ENCODE results near the gene THSD4. TPM values are rescaled to one million over a fixed set of nuclear protein-coding genes. Genes with fewer than 3 reads are reported as not detected.
A peak's percentile ranks its signal among the peaks of the same experiment; 100 is the strongest.

Gene THSD4
- total RNA-seq, 2 donors from 2014 or later, result 71.2 to 150 TPM

DNA sequence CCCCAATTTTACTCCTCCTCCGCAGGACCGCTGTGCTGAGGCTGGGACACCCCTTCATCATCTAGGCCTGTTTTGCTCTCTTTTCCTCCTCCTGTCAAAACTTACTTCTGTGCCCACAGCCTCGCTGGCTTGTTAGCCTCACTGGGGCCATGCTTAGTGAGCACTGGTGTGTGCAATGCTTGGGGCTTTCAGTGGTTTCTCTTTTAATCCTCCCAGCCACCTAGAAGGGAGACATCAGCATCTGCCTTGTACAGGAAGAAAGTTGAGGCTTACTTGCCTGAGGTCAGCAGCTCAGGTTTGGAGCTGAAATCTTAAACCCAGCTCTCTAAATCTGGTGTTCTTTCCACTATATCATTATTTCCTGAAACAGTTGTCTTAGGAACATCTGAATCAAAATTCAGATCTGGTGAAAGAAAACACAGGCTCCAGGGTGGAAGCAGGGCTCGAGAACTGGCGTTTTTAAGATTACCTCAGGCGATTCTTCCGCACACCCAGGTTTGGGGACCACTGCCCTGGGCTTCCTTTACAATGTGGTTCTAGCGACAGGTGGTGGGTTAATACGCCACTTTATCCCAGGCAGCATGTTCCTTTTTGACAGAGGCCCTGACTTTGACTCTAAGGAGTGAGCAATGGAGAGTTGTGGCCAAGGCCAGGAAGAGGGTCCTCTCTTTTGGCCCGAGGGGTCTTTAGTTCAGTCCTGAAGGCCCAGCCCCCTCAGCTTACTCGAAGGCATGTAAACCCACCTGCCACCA lies 3.8 kb downstream of the THSD4 start:
- ATAC-seq (ENCODE audit: insufficient number of reproducible peaks, low FRiP score, low read depth) (no peak), DNase-seq (ENCODE audit: low spot score) (no peak)
- H3K27me3 ChIP-seq (replicated peaks; ENCODE audit: insufficient read depth), result no peaks in the 10 kb centered on the region
- peaks cover 0 to 65% of the 10 kb centered on the region in 2 donors for H3K4me1 ChIP-seq (ENCODE audit: control insufficient read depth in 1 of 2, low read depth in 2 of 2)
- H3K4me3 ChIP-seq, result no peak overlapping the region
- no peaks in the 10 kb centered on the region for H3K9me3 ChIP-seq
- no peaks in the 10 kb centered on the region for H3K36me3 ChIP-seq
- peak overlapping the region in 1 of 2 donors; percentile 14 for H3K27ac ChIP-seq
- TF ChIP-seq CTCF (IDR thresholded peaks at IDR 0.05), result no peak

- TF ChIP-seq CTCF (IDR thresholded peaks at IDR 0.05), result no peak
- ATAC-seq (ENCODE audit: insufficient number of reproducible peaks, low FRiP score, low read depth), result no peak
- Histone ChIP-seq H3K36me3 (no peaks in the 10 kb centered on the region), H3K4me1 (ENCODE audit: control insufficient read depth in 1 of 2, low read depth in 2 of 2) (peaks cover 7 to 75% of the 10 kb centered on the region in 2 donors), H3K27ac (no peak overlapping the region), H3K9me3 (no peaks in the 10 kb centered on the region), H3K27me3 (replicated peaks; ENCODE audit: insufficient read depth) (no peaks in the 10 kb centered on the region), H3K4me3 (no peak overlapping the region)
- DNase-seq (ENCODE audit: low spot score), result no peak
Measured at GRCh38 chr15:71120428-71120944, 5.2 kb downstream of the THSD4 start.

GRCh38 chr15:71121442-71121841 lies 6.2 kb downstream of the THSD4 start:
- Histone ChIP-seq H3K27ac (no peak overlapping the region), H3K4me1 (ENCODE audit: control insufficient read depth in 1 of 2, low read depth in 2 of 2) (peaks cover 10 to 85% of the 10 kb centered on the region in 2 donors), H3K4me3 (no peak overlapping the region), H3K36me3 (no peaks in the 10 kb centered on the region), H3K9me3 (no peaks in the 10 kb centered on the region), H3K27me3 (replicated peaks; ENCODE audit: insufficient read depth) (no peaks in the 10 kb centered on the region)
- no peak for DNase-seq (ENCODE audit: low spot score)
- no peak for TF ChIP-seq CTCF (IDR thresholded peaks at IDR 0.05)
- no peak for ATAC-seq (ENCODE audit: insufficient number of reproducible peaks, low FRiP score, low read depth)

- H3K9me3 ChIP-seq, result no peaks in the 10 kb centered on the region
- no peak for ATAC-seq (ENCODE audit: insufficient number of reproducible peaks, low FRiP score, low read depth)
- no peak for TF ChIP-seq CTCF (IDR thresholded peaks at IDR 0.05)
- H3K27me3 ChIP-seq (replicated peaks; ENCODE audit: insufficient read depth), result no peaks in the 10 kb centered on the region
- no peak for DNase-seq (ENCODE audit: low spot score)
- peaks cover 10 to 87% of the 10 kb centered on the region in 2 donors for H3K4me1 ChIP-seq (ENCODE audit: control insufficient read depth in 1 of 2, low read depth in 2 of 2)
- no peaks in the 10 kb centered on the region for H3K36me3 ChIP-seq
- H3K4me3 ChIP-seq, result peak overlapping the region; percentile 54
- peak overlapping the region; percentile 80 to 92 for H3K27ac ChIP-seq
Measured at GRCh38 chr15:71124937-71125790, 9.9 kb downstream of the THSD4 start.

All from thoracic aorta (tissue), 2 donors.